ENCODE results near the gene DHH.

The DHH gene

DNA sequence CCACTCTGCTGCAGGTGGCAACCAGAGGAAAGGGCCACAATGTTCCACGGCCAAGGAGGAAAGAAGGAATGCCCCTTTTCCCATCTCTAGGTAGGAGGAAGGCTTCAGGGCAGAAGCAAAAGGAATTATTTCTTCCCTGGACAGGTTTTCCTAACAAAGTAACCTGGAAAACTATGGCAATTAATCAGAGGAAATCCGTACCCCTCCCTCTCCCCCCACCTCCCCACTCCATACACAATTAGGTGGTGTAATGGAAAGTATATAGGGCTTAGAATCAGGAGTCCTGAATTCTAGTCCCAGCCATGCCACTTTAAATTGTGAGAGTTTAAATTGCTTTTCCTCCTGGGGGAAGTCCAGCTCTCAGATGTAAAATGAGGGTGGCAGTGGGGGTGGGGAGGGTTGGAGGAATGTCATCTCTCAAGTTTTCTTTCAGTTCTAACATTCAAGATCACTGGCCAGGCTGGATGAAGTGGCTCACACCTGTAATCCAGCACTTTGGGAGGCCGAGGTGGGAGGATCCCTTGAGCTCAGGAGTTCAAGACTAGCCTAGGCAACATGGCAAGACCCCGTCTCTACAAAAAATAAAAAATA is 1.7 kb downstream of the DHH start:
- H3K9ac ChIP-seq (ENCODE audit: low read length), result no peak overlapping the region
- H2AFZ ChIP-seq (ENCODE audit: low read depth, low read length), result peak overlapping the region; percentile 39; the same call in 1 of the 2 replicates

DNA sequence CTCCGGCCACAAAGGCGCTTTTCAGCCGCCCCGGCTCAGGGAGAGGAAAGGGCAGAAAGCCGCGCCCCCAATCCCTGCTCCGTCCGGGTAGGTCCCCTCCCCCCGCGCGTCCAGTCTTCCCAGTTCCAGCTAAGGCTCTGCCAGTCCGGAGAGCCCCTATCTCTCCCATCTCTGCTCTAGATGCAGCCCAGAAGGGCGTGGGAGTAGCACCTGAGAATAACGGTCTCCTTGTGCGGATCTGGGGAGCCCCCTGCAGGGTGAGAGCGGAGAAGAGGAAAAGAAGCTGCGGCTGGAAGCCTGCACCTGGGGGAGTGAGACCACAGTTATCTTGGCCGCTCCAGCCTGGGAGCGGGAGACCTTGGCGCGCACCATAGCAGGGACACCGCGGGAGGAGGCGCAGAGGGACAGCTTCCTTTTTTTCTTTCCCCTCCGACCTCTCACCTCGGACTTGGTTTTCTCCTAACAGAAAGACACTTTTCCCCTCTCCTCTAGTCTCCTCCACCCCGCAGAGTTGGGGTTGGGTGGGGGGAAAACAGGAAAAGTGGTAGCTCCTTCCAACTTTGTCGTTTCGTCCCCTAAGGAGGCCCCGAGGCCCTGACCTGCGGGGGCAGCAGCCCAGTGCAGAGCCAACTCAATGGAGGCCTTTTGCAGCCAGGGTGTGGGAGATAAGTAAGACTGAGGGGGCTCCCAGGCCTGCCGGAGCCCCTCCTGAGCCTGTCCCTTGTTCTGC is 2.4 kb downstream of the DHH start:
- no peaks in the 10 kb centered on the region for H3K9me3 ChIP-seq (ENCODE audit: insufficient read depth, low read length)
- no peak overlapping the region for H3K27ac ChIP-seq (ENCODE audit: low read length)
- no peaks in the 10 kb centered on the region for H4K20me1 ChIP-seq (ENCODE audit: insufficient read depth, low read length)
- H3K4me1 ChIP-seq (ENCODE audit: low read length), result peaks cover 27% of the 10 kb centered on the region
- peaks cover 2% of the 10 kb centered on the region for H3K36me3 ChIP-seq (replicated peaks; ENCODE audit: low read depth, low read length)
- no peak overlapping the region for H3K9ac ChIP-seq (ENCODE audit: low read length)
- H3K4me2 ChIP-seq (ENCODE audit: low read length), result peak overlapping the region; percentile 77
- H3K27me3 ChIP-seq (ENCODE audit: low read depth, low read length), result peaks cover 54% of the 10 kb centered on the region
- no peaks in the 10 kb centered on the region for H3K79me2 ChIP-seq (ENCODE audit: low read length)
- peak overlapping the region; percentile 39; the same call in 1 of the 2 replicates for H2AFZ ChIP-seq (ENCODE audit: low read depth, low read length)
- TF ChIP-seq, protein P1, sequence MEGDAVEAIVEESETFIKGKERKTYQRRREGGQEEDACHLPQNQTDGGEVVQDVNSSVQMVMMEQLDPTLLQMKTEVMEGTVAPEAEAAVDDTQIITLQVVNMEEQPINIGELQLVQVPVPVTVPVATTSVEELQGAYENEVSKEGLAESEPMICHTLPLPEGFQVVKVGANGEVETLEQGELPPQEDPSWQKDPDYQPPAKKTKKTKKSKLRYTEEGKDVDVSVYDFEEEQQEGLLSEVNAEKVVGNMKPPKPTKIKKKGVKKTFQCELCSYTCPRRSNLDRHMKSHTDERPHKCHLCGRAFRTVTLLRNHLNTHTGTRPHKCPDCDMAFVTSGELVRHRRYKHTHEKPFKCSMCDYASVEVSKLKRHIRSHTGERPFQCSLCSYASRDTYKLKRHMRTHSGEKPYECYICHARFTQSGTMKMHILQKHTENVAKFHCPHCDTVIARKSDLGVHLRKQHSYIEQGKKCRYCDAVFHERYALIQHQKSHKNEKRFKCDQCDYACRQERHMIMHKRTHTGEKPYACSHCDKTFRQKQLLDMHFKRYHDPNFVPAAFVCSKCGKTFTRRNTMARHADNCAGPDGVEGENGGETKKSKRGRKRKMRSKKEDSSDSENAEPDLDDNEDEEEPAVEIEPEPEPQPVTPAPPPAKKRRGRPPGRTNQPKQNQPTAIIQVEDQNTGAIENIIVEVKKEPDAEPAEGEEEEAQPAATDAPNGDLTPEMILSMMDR (IDR thresholded peaks at IDR 0.05; ENCODE audit: low read depth, low read length), result peak; percentile 57
- no peak for TF ChIP-seq EZH2phosphoT487 (IDR thresholded peaks at IDR 0.05; ENCODE audit: low read depth)
- H3K4me3 ChIP-seq (ENCODE audit: low read length), result peak overlapping the region; percentile 59

More for the DNA sequence above, 1.7 kb downstream of the DHH start:
- H3K36me3 ChIP-seq (replicated peaks; ENCODE audit: low read depth, low read length), result peaks cover 5% of the 10 kb centered on the region
- no peaks in the 10 kb centered on the region for H3K9me3 ChIP-seq (ENCODE audit: insufficient read depth, low read length)
- H3K27me3 ChIP-seq (ENCODE audit: low read depth, low read length), result peaks cover 54% of the 10 kb centered on the region
- no peak overlapping the region; the same call in 1 of the 2 replicates for H3K4me3 ChIP-seq (ENCODE audit: low read length)
- H3K79me2 ChIP-seq (ENCODE audit: low read length), result no peaks in the 10 kb centered on the region
- peaks cover 24% of the 10 kb centered on the region for H3K4me1 ChIP-seq (ENCODE audit: low read length)
- no peak overlapping the region for H3K27ac ChIP-seq (ENCODE audit: low read length)
- H3K4me2 ChIP-seq (ENCODE audit: low read length), result peak overlapping the region; percentile 77
- no peak for TF ChIP-seq EZH2phosphoT487 (IDR thresholded peaks at IDR 0.05; ENCODE audit: low read depth)
- TF ChIP-seq, protein P1 (IDR thresholded peaks at IDR 0.05; ENCODE audit: low read depth, low read length), result no peak
- no peaks in the 10 kb centered on the region for H4K20me1 ChIP-seq (ENCODE audit: insufficient read depth, low read length)

DNA sequence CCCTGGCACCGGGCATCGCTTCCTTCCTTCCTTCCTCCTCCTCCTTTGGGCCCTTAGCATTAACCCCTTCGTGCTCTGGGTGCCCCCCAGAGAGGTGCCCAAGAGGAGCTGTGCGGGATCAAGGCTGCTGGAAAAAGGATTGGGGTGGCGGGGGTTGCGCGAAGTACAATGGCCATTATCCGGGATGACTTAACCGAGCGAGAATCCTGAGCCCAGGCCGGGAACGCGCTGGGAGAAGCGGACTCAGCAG is 2.8 kb downstream of the DHH start:
- Histone ChIP-seq H3K4me3 (ENCODE audit: low read length) (peak overlapping the region; percentile 59), H3K9me3 (ENCODE audit: insufficient read depth, low read length) (no peaks in the 10 kb centered on the region), H3K4me2 (ENCODE audit: low read length) (peak overlapping the region; percentile 77), H4K20me1 (ENCODE audit: insufficient read depth, low read length) (no peaks in the 10 kb centered on the region), H2AFZ (ENCODE audit: low read depth, low read length) (no peak overlapping the region), H3K27ac (ENCODE audit: low read length) (no peak overlapping the region), H3K79me2 (ENCODE audit: low read length) (no peaks in the 10 kb centered on the region), H3K9ac (ENCODE audit: low read length) (no peak overlapping the region), H3K36me3 (replicated peaks; ENCODE audit: low read depth, low read length) (no peaks in the 10 kb centered on the region), H3K27me3 (ENCODE audit: low read depth, low read length) (peaks cover 54% of the 10 kb centered on the region), H3K4me1 (ENCODE audit: low read length) (peaks cover 27% of the 10 kb centered on the region)
- no peak for TF ChIP-seq EZH2phosphoT487 (IDR thresholded peaks at IDR 0.05; ENCODE audit: low read depth)
- TF ChIP-seq, protein P1 (IDR thresholded peaks at IDR 0.05; ENCODE audit: low read depth, low read length), result no peak

DNA sequence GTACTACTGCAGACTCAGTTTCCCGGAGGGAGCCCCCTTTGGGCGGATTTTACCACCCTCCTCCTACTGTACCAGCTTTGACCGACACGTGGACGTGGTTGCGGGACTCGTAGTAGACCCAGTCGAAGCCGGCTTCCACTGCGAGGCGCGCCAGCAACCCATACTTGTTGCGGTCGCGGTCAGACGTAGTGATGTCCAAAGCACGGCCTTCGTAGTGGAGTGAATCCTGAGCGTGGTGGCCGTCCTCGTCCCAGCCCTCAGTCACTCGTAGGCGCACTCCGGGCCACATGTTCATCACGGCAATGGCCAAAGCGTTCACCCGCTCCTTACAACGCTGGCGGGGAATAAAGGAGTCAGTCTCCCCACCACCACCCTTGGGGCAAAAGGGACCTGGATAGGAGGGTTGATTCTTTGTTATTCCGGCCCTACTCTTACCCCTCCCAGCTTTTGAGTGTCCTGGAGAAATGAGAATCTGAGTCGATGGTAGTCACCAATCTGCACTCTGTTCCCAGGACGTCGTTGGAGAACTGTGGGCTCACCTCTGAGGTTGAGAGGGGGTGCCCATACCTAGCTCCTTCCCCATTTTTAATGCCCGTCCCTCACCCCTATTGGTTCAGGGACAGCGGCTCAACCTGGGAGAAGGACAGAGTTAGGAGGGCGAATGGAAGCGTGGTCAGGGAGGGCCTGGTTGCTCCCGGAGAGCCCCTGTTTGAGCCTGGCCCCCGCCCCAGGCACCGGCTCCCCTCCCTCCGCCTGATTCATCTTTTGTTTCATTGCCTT is 3.4 kb downstream of the DHH start:
- 0 out of 2 replicates have a peak overlapping the region, but pooled peaks have one; percentile 59 for H3K4me3 ChIP-seq (ENCODE audit: low read length)
- no peak overlapping the region for H3K9ac ChIP-seq (ENCODE audit: low read length)
- peaks cover 54% of the 10 kb centered on the region for H3K27me3 ChIP-seq (ENCODE audit: low read depth, low read length)
- H3K27ac ChIP-seq (ENCODE audit: low read length), result no peak overlapping the region
- no peaks in the 10 kb centered on the region for H3K9me3 ChIP-seq (ENCODE audit: insufficient read depth, low read length)
- H2AFZ ChIP-seq (ENCODE audit: low read depth, low read length), result no peak overlapping the region
- no peaks in the 10 kb centered on the region for H4K20me1 ChIP-seq (ENCODE audit: insufficient read depth, low read length)
- no peak for TF ChIP-seq EZH2phosphoT487 (IDR thresholded peaks at IDR 0.05; ENCODE audit: low read depth)
- TF ChIP-seq, protein P1 (IDR thresholded peaks at IDR 0.05; ENCODE audit: low read depth, low read length), result no peak
- peaks cover 27% of the 10 kb centered on the region for H3K4me1 ChIP-seq (ENCODE audit: low read length)
- H3K4me2 ChIP-seq (ENCODE audit: low read length), result peak overlapping the region; percentile 77
- no peaks in the 10 kb centered on the region for H3K36me3 ChIP-seq (replicated peaks; ENCODE audit: low read depth, low read length)
- no peaks in the 10 kb centered on the region for H3K79me2 ChIP-seq (ENCODE audit: low read length)
